Measurements from ENCODE around the gene PCOLCE2. TPM values are rescaled to one million over a fixed set of nuclear protein-coding genes. Genes with fewer than 3 reads are reported as not detected.

PCOLCE2 gene
- 100 to 1,000 TPM; 127 to 393 (median 245) TPM for total RNA-seq

GRCh38 chr3:142888481-142889211 lies at the start of gene PCOLCE2:
PCOLCE2 (minus strand) TSS chr3:142889083; CDS start chr3:142888896, 187 bp downstream.
- TF ChIP-seq CTCF (IDR thresholded peaks at IDR 0.05; ENCODE audit: low read depth) = no peak

GRCh38 chr3:142935963-142936362 lies 47.1 kb upstream of the PCOLCE2 start:
- TF ChIP-seq CTCF (IDR thresholded peaks at IDR 0.05; ENCODE audit: low read depth) = no peak

- no peak for TF ChIP-seq CTCF (IDR thresholded peaks at IDR 0.05; ENCODE audit: low read depth)
These were observed 46.0 kb upstream of the PCOLCE2 start for GRCh38 chr3:142934887-142935269.

GRCh38 chr3:142934128-142934886 lies 45.4 kb upstream of the PCOLCE2 start:
- TF ChIP-seq CTCF (IDR thresholded peaks at IDR 0.05; ENCODE audit: low read depth) = no peak

GRCh38 chr3:142931222-142931621 lies 42.3 kb upstream of the PCOLCE2 start:
- no peak for TF ChIP-seq CTCF (IDR thresholded peaks at IDR 0.05; ENCODE audit: low read depth)

- no peak for TF ChIP-seq CTCF (IDR thresholded peaks at IDR 0.05; ENCODE audit: low read depth)
These were observed 41.6 kb upstream of the PCOLCE2 start for GRCh38 chr3:142930463-142930862.

- TF ChIP-seq CTCF (IDR thresholded peaks at IDR 0.05; ENCODE audit: low read depth) = no peak
These were observed 41.0 kb upstream of the PCOLCE2 start for GRCh38 chr3:142929890-142930289.
